ENCODE data around the gene KCND3. TPM values are rescaled to one million over a fixed set of nuclear protein-coding genes. Genes with fewer than 3 reads are reported as not detected.
A peak's percentile ranks its signal among the peaks of the same experiment; 100 is the strongest.

Gene KCND3
- total RNA-seq, 1 donor from 2014 or later: under 0.01 TPM

- H3K36me3 ChIP-seq (ENCODE audit: control insufficient read depth, insufficient read depth, low read length): no peaks in the 10 kb centered on the region
- no peak for DNase-seq (ENCODE audit: low read depth)
- H3K27me3 ChIP-seq (ENCODE audit: control insufficient read depth, insufficient read depth, low read length): no peaks in the 10 kb centered on the region
- H3K4me3 ChIP-seq (ENCODE audit: low read depth, low read length): no peak overlapping the region
- TF ChIP-seq, protein P1, sequence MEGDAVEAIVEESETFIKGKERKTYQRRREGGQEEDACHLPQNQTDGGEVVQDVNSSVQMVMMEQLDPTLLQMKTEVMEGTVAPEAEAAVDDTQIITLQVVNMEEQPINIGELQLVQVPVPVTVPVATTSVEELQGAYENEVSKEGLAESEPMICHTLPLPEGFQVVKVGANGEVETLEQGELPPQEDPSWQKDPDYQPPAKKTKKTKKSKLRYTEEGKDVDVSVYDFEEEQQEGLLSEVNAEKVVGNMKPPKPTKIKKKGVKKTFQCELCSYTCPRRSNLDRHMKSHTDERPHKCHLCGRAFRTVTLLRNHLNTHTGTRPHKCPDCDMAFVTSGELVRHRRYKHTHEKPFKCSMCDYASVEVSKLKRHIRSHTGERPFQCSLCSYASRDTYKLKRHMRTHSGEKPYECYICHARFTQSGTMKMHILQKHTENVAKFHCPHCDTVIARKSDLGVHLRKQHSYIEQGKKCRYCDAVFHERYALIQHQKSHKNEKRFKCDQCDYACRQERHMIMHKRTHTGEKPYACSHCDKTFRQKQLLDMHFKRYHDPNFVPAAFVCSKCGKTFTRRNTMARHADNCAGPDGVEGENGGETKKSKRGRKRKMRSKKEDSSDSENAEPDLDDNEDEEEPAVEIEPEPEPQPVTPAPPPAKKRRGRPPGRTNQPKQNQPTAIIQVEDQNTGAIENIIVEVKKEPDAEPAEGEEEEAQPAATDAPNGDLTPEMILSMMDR (IDR thresholded peaks at IDR 0.05; ENCODE audit: insufficient read depth, low read length, poor library complexity, severe bottlenecking): no peak
Observed at GRCh38 chr1:111751906-111752575, 237.4 kb downstream of the KCND3 start.

DNA sequence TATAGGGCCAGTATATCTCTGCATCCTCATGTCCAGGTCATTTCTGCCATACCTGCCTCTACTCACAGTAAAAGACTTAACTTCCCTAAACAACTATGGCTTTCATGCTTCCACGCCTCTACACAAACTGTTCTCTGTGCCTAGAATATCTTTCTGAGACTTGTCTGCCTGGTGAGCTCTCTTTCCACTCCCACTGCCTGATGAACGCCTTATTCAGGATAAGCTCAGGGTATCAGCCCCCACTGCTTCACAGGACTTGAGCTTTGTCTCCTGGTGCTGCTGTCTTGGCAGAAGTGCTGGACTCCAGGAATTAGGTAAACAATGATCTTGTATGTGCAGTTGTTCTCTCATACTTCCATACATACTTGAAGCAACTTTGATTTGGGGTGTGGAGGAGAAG, 238.6 kb downstream of the KCND3 start:
- no peak for DNase-seq (ENCODE audit: low read depth)
- Histone ChIP-seq H3K27me3 (ENCODE audit: control insufficient read depth, insufficient read depth, low read length) (no peaks in the 10 kb centered on the region), H3K36me3 (ENCODE audit: control insufficient read depth, insufficient read depth, low read length) (no peaks in the 10 kb centered on the region), H3K4me3 (ENCODE audit: low read depth, low read length) (no peak overlapping the region)
- TF ChIP-seq, protein P1 (IDR thresholded peaks at IDR 0.05; ENCODE audit: insufficient read depth, low read length, poor library complexity, severe bottlenecking): no peak

DNA sequence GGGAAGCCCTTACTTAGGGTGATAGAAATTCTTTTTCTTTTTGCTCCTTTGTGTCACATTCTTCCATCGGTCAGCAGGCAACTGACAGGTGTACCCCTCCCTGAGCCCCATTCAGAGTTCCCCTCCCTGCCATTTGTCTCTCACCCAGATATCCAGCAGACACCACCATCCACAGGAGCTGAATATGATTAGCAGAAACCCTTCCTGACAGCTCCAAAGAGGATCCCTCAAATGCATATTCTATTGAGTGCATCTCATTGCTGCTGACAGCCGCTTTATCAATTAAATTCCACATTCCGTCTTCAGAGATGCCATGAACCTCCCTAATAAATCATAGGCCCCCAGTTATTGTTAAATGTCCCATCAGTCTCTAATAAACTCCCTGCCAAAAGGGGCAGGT, 239.8 kb downstream of the KCND3 start:
- Histone ChIP-seq H3K36me3 (ENCODE audit: control insufficient read depth, insufficient read depth, low read length) (no peaks in the 10 kb centered on the region), H3K4me3 (ENCODE audit: low read depth, low read length) (no peak overlapping the region), H3K27me3 (ENCODE audit: control insufficient read depth, insufficient read depth, low read length) (no peaks in the 10 kb centered on the region)
- DNase-seq (ENCODE audit: low read depth): no peak
- TF ChIP-seq, protein P1 (IDR thresholded peaks at IDR 0.05; ENCODE audit: insufficient read depth, low read length, poor library complexity, severe bottlenecking): no peak

DNA sequence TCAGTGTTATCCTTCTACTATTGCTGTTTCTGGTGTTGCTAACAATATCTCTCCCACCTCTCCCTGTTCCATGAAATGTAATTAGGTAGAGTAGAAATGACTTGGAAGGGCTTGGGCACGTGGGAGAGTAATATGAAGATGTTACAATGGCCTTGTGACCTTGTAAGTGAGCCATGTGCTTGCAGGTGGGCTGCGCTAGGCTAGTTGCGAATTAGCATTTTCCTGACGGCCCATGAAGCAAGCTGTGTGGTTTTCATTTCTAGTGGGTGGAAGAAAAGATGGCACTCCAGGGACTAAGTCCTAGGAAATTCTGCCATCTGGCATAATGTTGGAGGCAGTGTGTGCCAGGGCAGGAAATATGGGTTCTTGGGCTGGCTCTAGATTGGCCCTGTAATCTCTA, 241.5 kb downstream of the KCND3 start:
- no peak for DNase-seq (ENCODE audit: low read depth)
- Histone ChIP-seq H3K36me3 (ENCODE audit: control insufficient read depth, insufficient read depth, low read length) (no peaks in the 10 kb centered on the region), H3K4me3 (ENCODE audit: low read depth, low read length) (no peak overlapping the region), H3K27me3 (ENCODE audit: control insufficient read depth, insufficient read depth, low read length) (no peaks in the 10 kb centered on the region)
- TF ChIP-seq, protein P1 (IDR thresholded peaks at IDR 0.05; ENCODE audit: insufficient read depth, low read length, poor library complexity, severe bottlenecking): no peak

GRCh38 chr1:111747282-111747734, 242.2 kb downstream of the KCND3 start:
- TF ChIP-seq, protein P1 (IDR thresholded peaks at IDR 0.05; ENCODE audit: insufficient read depth, low read length, poor library complexity, severe bottlenecking): peak; percentile 68
- no peak for DNase-seq (ENCODE audit: low read depth)
- H3K4me3 ChIP-seq (ENCODE audit: low read depth, low read length): no peak overlapping the region
- no peaks in the 10 kb centered on the region for H3K27me3 ChIP-seq (ENCODE audit: control insufficient read depth, insufficient read depth, low read length)
- no peaks in the 10 kb centered on the region for H3K36me3 ChIP-seq (ENCODE audit: control insufficient read depth, insufficient read depth, low read length)

DNA sequence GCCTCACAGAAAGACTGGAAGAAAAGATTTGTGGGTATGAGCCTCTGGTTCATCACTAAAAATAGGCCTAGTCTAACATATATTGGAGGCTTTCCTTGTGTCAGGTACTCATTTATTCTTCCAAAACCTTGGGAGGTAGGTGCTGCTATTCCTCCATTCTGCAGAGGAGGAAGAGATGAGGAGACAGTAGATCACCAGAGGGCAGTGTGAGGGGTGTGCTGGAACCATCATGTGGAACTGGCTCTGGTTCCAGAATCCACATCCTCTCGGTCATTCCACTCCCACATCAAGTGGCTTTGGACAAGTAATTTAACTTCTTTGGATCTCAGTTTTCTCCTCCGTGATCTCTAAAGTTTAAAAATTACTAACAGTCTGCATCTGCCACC, 242.9 kb downstream of the KCND3 start:
- Histone ChIP-seq H3K4me3 (ENCODE audit: low read depth, low read length) (no peak overlapping the region), H3K27me3 (ENCODE audit: control insufficient read depth, insufficient read depth, low read length) (no peaks in the 10 kb centered on the region), H3K36me3 (ENCODE audit: control insufficient read depth, insufficient read depth, low read length) (no peaks in the 10 kb centered on the region)
- no peak for DNase-seq (ENCODE audit: low read depth)
- TF ChIP-seq, protein P1 (IDR thresholded peaks at IDR 0.05; ENCODE audit: insufficient read depth, low read length, poor library complexity, severe bottlenecking): no peak

Measured in kidney epithelial cell (primary cell).